Stimulated activated CD4-positive, alpha-beta T cell treated with anti-CD3 and anti-CD28 coated beads, TNF-alpha, amount 100 ng/mL, for 24 hours (primary cell): ENCODE results near the gene LAMC3.
A peak's percentile ranks its signal among the peaks of the same experiment; 100 is the strongest.

Experiments
- DNase-seq, 3 experiments: peaks; one replicate each; pipeline ENCODE4 v3.0.0-alpha.2; 2020; ENCODE audit warnings: low read depth in 3 of 3

LAMC3 gene

GRCh38 chr9:131117121-131117761, 108.3 kb downstream of the LAMC3 start:
- no peak for DNase-seq

DNA sequence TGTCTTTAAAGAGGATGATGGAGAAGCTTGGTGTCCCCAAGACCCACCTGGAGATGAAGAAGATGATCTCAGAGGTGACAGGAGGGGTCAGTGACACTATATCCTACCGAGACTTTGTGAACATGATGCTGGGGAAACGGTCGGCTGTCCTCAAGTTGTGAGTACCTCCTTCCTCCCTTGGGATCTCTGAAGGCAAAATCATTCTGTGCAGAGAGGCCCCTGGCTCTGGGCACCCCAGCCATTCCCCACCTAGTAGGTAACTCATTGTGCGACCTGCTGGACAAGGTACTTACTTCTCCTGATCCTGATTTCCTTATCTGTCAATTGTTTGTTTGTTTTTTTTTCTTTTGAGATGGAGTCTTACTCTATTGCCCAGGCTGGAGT, 108.8 kb downstream of the LAMC3 start:
- no peak for DNase-seq

GRCh38 chr9:131119600-131119999, 110.6 kb downstream of the LAMC3 start:
- DNase-seq, result no peak

DNA sequence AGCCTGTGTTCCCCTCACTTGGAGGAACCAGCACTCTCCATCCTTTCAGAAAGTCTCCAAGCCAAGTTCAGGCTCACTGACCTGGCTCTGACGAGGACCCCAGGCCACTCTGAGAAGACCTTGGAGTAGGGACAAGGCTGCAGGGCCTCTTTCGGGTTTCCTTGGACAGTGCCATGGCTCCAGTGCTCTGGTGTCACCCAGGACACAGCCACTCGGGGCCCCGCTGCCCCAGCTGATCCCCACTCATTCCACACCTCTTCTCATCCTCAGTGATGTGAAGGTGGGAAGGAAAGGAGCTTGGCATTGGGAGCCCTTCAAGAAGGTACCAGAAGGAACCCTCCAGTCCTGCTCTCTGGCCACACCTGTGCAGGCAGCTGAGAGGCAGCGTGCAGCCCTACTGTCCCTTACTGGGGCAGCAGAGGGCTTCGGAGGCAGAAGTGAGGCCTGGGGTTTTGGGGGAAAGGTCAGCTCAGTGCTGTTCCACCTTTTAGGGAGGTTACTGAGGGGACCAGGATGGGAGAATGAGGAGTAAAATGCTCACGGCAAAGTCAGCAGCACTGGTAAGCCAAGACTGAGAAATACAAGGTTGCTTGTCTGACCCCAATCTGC, 111.8 kb downstream of the LAMC3 start:
- no peak for DNase-seq

- no peak for DNase-seq
Observed at GRCh38 chr9:131121346-131121745, 112.4 kb downstream of the LAMC3 start.

- no peak for DNase-seq
Observed at GRCh38 chr9:131122158-131122557, 113.2 kb downstream of the LAMC3 start.

DNA sequence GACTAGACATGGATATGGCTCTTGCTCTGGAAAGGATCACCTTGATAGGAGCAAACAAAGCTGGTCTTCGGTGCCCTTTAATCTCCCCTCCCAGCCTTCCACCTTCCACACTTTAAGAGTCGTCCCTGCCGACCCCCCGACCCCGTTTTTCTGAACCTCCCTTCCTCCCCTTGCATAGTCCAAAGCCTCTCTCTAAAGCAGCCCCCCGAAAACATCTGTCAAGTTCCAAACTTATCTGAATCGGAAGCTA, 116.0 kb downstream of the LAMC3 start:
- DNase-seq, result peak in 1 of 3 experiments; percentile 2

- peak; percentile 100 for DNase-seq
Observed at GRCh38 chr9:131125288-131126058, 116.5 kb downstream of the LAMC3 start, which contains the start of gene NUP214. TSS of gene NUP214 (plus strand) at chr9:131125586. CDS start at chr9:131125705, 119 bp downstream.

GRCh38 chr9:131126059-131126426, 117.1 kb downstream of the LAMC3 start:
- no peak for DNase-seq

GRCh38 chr9:131129183-131129582, 120.2 kb downstream of the LAMC3 start:
- DNase-seq, result no peak

DNA sequence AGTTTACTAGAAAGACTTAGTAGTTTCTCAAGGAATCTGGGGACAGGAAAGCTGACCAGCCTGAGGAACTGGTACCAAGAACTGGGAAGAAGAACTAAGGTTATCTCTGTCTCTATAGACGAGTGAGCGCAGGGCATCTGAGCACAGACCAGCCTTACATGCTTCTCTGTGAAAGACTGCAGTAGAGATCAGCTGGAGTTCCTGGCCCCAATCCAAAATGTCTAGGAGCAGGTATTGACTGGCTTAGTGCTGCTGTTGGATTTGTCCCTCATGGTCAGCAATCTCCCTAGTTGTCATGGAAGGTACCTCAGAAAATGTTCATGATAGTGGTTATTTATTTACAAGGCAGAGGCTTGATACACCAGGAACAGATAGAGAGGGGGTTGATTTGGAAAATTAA, 129.7 kb downstream of the LAMC3 start:
- no peak for DNase-seq

DNA sequence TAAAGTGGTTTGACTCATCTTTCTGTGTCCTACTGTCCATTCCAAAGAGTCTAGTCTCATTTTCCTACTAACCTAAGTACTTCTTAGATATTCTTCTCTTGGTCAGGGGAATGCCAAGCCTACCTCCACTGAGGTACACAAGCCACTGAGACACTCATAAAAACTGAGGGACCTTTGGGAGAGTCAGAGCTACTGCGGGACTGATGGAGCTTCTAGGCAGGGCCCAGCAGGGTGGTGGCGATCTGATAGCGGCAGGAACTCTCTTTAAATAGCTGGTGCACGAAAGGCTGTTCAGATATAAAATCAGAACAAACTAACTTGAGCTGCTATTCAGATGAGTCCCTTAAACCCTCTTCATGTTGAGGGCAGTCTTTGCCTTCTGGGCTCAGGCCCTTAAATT, 131.1 kb downstream of the LAMC3 start:
- no peak for DNase-seq

DNA sequence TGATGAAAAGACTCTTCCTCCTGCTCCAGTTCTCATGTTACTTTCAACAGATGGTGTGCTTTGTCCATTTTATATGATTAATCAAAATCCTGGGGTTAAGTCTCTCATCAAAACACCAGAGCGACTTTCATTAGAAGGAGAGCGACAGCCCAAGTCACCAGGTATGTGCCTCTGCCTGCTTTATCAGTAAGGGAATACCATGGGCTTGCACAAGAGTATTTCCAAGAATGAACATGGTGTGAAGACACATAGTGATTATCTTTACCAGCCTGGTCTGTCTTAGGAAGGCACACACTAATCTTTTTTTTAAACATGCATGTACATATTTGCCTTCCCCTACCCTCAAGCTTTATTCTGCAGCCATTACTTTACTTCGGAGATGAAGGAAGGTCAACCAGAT, 131.6 kb downstream of the LAMC3 start:
- no peak for DNase-seq

DNA sequence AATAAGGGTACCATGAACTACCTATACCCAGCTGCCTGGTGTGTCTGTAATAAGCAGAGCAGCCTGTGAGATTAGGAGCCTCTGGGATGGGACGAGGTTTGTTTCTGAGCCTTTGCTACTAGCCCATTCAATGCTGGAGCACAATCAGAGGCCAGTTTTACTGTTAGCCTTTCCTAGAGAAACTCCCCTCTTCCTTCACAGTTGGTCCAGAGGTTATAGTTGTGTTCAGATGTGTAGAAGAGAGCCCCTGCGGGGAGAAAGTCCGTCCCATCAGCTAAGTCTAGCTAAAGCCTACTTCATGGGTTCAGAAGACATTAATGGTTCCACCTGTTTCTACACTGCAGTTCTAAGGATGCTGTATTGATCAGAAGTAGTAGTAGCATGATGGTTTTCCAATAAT, 133.2 kb downstream of the LAMC3 start:
- no peak for DNase-seq
